ENCODE data around the gene FAM200A. TPM values are rescaled to one million over a fixed set of nuclear protein-coding genes. Genes with fewer than 3 reads are reported as not detected.
A peak's percentile ranks its signal among the peaks of the same experiment; 100 is the strongest.

The FAM200A gene
- 5.3 and 6.3 TPM in 2 replicates for total RNA-seq
- long read RNA-seq, transcript FAM200A-202 (2 exons, 2,480 nt) = major isoform, 44 of 49 reads
- long read RNA-seq, partial matches to known transcripts = 0 of 49 reads
- long read RNA-seq, other reads (novel, unspliced or antisense) = 5 of 49 reads

- no peak for TF ChIP-seq CTCF (IDR thresholded peaks at IDR 0.05)
- Mint-ChIP-seq H3K4me1 (ENCODE audit: unreplicated experiment) (peaks cover 18% of the 10 kb centered on the region), H3K36me3 (ENCODE audit: unreplicated experiment) (peaks cover 20% of the 10 kb centered on the region), H3K27me3 (ENCODE audit: unreplicated experiment) (no peaks in the 10 kb centered on the region), H3K9me3 (ENCODE audit: unreplicated experiment) (peaks cover 16% of the 10 kb centered on the region), H3K27ac (ENCODE audit: unreplicated experiment) (peak within 1 kb of the TSS; percentile 89), H3K4me3 (ENCODE audit: unreplicated experiment) (peak within 1 kb of the TSS; percentile 83)
- DNase-seq (ENCODE audit: extremely low spot score, unreplicated experiment) = peak; percentile 88
Observed at GRCh38 chr7:99551767-99552463, at the start of gene FAM200A. TSS of gene FAM200A (minus strand) at chr7:99552114. CDS start at chr7:99548407, 3,707 bp downstream.

- DNase-seq (ENCODE audit: extremely low spot score, unreplicated experiment) = peak; percentile 54
- no peak overlapping the region for H3K4me3 Mint-ChIP-seq (ENCODE audit: unreplicated experiment)
- no peak for TF ChIP-seq CTCF (IDR thresholded peaks at IDR 0.05)
- no peaks in the 10 kb centered on the region for H3K27me3 Mint-ChIP-seq (ENCODE audit: unreplicated experiment)
- H3K27ac Mint-ChIP-seq (ENCODE audit: unreplicated experiment) = no peak overlapping the region
- no peaks in the 10 kb centered on the region for H3K9me3 Mint-ChIP-seq (ENCODE audit: unreplicated experiment)
- H3K4me1 Mint-ChIP-seq (ENCODE audit: unreplicated experiment) = no peaks in the 10 kb centered on the region
- no peaks in the 10 kb centered on the region for H3K36me3 Mint-ChIP-seq (ENCODE audit: unreplicated experiment)
Observed at GRCh38 chr7:99599836-99600235, 47.9 kb upstream of the FAM200A start.

- Mint-ChIP-seq H3K27ac (ENCODE audit: unreplicated experiment) (no peak within 1 kb of the TSS), H3K4me1 (ENCODE audit: unreplicated experiment) (no peaks in the 10 kb centered on the region), H3K9me3 (ENCODE audit: unreplicated experiment) (no peaks in the 10 kb centered on the region), H3K27me3 (ENCODE audit: unreplicated experiment) (peaks cover 2% of the 10 kb centered on the region), H3K4me3 (ENCODE audit: unreplicated experiment) (no peak within 1 kb of the TSS), H3K36me3 (ENCODE audit: unreplicated experiment) (no peaks in the 10 kb centered on the region)
- TF ChIP-seq CTCF (IDR thresholded peaks at IDR 0.05) = no peak
- peak; percentile 84 for DNase-seq (ENCODE audit: extremely low spot score, unreplicated experiment)
Observed at GRCh38 chr7:99597762-99598501, 46.0 kb upstream of the FAM200A start, which contains the start of gene TMEM225B. TSS of gene TMEM225B (plus strand) at chr7:99598267. CDS start at chr7:99604389, 6,122 bp downstream.

GRCh38 chr7:99596408-99596955 lies 44.6 kb upstream of the FAM200A start:
- Mint-ChIP-seq H3K36me3 (ENCODE audit: unreplicated experiment) (no peaks in the 10 kb centered on the region), H3K27me3 (ENCODE audit: unreplicated experiment) (peaks cover 2% of the 10 kb centered on the region), H3K4me1 (ENCODE audit: unreplicated experiment) (no peaks in the 10 kb centered on the region), H3K4me3 (ENCODE audit: unreplicated experiment) (no peak overlapping the region), H3K27ac (ENCODE audit: unreplicated experiment) (no peak overlapping the region), H3K9me3 (ENCODE audit: unreplicated experiment) (no peaks in the 10 kb centered on the region)
- no peak for TF ChIP-seq CTCF (IDR thresholded peaks at IDR 0.05)
- DNase-seq (ENCODE audit: extremely low spot score, unreplicated experiment) = no peak

Measured in osteocyte (in vitro differentiated cells).